NCI-H748 (cell line): ENCODE measurements around the gene CHSY1.

Experiments used
- DNase-seq: peaks from one replicate; lab custom pipeline; 2025; ENCODE audit not compliant: unreplicated experiment; lab: John Stamatoyannopoulos, UW

CHSY1 gene

GRCh38 chr15:101269479-101270223 is 17.8 kb upstream of the CHSY1 start:
- no peak for DNase-seq

DNA sequence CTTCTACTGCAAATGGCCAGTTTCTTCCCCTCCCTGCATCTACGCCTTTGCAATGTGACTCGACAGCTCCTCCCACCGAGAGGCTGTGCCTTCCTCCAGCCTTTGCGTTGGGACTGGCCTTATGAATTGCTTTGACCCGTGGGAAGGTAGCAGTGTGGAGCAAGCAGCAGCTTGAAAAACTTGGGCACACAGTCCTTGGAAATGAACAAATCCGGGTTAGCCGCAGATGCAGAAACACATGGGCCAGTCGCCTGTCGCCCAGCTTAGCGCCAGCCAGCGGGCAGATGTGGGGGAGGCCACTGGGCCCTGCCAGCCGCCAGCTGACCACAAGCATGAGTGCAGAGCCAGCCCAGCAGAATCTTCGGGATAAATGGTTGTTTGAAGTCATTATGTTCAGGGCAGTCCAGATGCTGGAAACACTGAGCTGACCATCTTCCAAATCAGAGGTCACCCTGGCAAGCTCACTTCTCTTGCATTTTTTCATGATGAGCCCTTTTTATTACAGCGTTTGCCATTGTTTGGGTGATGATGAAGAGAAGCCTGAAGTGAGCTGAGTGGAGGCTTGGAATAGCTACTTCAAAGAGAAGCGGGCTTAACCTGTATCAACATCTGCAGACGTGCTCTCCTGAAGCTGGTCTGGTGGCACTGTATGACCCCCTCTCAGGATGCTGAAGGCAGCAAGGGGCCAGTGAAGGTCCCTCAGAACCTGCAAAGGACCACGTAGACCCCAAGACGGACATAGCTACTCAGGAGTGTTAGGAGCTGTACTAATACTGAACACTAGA is 15.7 kb upstream of the CHSY1 start:
- no peak for DNase-seq

DNA sequence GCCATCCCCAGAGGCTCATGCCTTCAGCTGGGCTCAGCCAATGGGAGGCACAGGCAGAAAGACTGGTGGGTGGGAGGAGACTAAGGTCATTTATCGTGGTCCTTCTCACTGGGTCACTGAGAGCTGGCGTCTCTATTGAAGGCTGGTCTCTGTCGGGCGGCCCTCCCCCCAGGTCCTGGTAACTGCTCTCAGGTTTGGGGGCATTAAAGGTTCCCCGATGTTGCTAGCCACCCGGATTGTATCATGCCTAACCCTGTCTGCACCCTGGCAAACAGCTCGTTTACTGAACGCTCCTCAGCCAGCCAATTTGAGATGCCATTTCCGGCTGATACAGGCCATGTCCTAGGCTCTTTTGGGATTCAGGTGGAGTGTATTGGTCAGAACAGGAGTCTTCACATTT is 14.9 kb upstream of the CHSY1 start:
- DNase-seq: no peak

DNA sequence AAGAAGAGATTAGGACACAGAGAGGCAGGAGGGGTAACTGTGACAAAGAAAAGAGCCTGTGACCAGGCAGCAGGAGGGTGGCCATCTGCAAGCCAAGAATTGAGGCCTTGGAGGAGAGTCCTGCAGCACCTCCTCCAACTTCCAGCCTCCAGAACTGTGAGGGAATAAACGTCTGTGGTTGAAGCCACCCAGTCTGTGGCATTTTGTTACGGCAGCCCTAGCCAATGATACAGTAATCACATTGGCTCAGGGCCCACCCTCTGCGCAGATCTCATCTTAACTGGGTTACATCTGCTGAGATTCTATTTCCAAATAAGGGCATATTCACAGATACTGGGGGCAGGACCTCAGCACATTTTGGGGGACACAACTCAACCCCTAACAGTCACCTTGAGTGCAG is 14.2 kb upstream of the CHSY1 start:
- DNase-seq: no peak

DNA sequence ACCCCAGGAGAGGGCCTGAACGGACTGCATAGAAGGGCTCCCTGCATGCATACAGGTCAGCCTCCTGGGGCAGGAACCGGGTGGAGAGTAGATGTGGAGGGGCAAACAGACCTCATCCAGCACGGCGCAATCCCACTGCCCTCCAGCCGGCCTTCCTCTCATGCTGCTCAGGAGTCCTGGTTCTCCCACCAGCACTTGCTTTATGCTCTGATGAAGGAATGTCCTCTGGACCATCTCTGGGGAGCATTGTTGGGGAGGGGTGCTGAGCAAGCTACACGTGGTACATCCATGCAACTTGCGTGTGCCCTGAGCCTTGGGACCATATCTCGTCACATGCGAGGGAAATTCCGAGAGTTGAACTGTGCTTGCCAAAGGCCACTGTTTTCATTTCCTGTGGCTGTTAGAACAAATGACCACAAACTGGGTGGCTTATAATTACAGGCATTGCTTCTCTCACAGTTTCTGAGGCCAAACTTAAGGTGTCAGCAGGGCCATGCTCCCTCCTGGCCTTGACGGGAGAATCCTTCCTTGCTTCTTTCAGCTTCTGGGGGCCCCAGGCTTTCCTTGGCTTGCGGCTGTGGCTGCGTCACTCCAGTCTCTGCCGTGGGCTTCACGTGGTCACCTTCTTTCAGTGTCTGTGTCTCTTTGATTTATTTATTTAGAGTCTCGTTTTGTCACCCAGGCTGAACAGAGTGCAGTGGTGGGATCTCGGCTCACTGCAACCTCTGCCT is 13.2 kb upstream of the CHSY1 start:
- no peak for DNase-seq

DNA sequence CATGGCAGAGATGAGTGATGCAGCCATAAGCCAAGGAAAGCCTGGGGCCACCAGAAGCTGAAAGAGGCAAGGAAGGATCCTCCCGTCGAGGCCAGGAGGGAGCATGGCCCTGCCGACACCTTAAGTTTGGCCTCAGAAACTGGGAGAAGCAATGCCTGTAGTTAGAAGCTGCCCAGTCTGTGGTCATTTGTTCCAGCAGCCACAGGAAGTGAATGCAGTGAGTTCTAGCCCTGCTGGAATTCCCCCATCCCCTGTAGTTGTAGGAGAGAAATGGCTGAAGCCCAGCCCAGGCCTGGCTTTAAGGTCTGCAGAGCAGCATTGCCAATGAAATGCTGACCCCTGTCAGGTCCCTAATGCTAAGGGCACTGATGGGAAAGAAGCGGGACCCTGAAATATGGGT is 12.2 kb upstream of the CHSY1 start:
- DNase-seq: no peak

GRCh38 chr15:101262551-101262950 is 10.7 kb upstream of the CHSY1 start:
- no peak for DNase-seq

DNA sequence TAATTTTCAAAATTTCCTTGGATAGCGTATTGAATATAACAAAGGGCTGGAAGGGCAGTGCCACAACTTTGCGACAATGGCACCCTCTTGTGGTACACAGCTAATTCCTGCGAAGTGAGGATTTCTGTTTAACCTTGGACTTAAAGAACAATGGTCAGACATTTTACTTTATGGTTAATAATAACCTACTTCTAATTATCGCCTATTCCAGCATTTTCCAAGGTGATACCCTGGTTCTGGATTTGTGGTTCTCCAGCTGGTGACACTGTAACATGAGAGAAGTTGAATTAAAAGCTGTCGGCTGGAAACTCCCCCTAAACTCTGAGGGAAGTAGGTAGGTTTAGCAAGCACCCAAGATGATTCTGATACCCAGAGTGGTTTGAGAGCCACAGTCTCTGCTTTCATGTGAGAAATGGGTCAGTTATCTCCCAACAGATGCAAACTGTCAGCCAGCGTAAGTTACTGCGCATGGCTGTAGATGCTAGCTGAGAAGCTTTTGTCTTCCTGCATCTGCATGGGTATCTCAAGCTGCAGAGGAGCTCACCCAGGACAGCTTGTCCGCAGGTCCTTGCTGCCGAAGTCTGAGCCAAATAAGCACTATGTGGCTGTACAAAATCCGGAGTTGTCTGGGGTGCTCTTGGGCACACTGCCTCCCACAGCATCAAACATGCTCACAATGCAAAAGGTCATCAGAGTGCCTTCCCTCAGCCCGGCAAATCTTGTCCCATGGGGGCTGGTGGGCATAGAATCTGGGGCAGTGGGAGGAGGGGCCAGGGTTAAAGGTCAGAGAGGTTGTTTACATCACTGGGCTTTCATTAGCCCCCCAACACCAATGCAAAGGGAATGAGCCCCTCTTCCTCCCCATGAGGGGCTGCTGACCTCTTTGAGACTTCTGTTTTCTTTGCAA is 6.6 kb upstream of the CHSY1 start:
- peak; percentile 58 for DNase-seq

GRCh38 chr15:101256757-101257156 is 4.9 kb upstream of the CHSY1 start:
- DNase-seq: peak; percentile 8

GRCh38 chr15:101255615-101256241 is 3.9 kb upstream of the CHSY1 start:
- DNase-seq: no peak

DNA sequence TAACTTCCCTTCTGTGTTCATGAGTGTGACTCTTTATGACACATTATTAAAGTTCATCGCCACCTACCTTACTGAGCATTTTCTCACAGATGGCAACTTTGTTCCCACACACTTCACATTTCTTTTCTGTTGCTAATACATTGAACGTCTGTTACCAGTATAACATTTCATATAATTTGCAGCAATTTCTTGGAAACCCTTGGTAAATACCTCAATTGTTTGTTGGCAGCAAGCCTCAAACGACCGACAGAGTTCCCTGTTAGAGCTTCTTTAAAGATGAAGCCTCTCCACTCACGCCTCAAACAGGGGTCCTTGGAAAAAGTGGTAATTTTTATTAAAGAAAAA is 3.2 kb upstream of the CHSY1 start:
- no peak for DNase-seq

DNA sequence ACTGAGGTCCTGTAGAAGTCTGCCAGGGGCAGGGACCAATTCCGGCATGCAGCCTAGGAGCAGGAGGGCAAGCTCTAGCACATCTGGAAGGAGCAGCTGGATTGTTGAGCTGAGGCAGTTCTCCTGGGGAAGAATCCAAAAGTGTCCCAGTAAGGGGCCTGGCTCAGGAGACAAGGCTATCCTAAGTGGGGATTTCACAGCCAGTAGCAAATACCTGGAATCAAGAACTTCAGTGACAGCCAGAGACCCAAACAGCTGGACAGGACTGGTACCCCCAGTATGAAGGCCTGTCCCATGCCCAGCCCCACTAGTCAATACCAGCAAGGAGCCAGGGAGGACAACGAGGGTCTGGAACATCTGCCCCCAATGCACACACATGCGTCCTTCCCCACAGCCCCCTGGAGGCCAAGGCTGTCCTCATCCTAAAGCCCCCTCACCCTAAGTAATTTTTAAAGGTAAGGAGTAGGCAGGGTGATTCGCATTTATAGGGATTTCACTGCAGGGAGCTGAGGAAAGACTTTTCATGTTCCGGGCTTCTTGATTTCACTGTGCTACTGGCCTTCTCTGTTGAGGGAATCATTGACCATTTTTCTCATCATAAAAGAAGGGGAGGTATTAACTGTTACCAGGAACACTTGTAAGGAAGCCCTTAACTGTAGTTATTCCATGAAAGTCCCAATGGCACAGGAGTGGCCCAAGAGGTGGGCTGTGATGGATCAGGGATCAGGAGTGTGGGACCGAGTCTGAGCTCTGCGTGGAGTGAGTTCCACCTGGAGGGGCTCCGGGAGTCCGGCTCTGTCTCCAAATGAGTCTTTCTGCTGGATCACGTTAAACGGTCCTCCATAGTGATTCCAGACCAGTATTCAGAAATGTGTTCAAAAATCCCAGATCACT is 2.6 kb upstream of the CHSY1 start:
- DNase-seq: no peak

DNA sequence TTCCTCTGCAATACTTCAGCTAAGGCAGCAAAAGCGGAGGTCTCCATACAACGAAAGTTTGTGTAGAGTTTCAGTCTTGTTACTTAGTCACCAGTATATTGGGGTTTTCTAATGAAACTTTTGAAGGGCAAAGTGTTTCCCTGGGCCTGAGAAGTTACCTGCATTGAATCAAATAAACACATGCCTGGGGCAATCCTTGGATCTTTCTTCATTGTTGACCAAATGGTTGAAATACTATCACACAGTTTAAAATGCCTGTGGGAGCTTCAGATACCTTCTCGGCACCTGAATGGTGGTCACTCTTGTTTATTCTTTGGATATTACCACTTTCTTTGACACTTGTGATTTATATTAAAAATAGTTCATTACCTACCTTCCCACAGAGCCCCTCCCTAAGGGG is 988 bp upstream of the CHSY1 start:
- DNase-seq: no peak

DNA sequence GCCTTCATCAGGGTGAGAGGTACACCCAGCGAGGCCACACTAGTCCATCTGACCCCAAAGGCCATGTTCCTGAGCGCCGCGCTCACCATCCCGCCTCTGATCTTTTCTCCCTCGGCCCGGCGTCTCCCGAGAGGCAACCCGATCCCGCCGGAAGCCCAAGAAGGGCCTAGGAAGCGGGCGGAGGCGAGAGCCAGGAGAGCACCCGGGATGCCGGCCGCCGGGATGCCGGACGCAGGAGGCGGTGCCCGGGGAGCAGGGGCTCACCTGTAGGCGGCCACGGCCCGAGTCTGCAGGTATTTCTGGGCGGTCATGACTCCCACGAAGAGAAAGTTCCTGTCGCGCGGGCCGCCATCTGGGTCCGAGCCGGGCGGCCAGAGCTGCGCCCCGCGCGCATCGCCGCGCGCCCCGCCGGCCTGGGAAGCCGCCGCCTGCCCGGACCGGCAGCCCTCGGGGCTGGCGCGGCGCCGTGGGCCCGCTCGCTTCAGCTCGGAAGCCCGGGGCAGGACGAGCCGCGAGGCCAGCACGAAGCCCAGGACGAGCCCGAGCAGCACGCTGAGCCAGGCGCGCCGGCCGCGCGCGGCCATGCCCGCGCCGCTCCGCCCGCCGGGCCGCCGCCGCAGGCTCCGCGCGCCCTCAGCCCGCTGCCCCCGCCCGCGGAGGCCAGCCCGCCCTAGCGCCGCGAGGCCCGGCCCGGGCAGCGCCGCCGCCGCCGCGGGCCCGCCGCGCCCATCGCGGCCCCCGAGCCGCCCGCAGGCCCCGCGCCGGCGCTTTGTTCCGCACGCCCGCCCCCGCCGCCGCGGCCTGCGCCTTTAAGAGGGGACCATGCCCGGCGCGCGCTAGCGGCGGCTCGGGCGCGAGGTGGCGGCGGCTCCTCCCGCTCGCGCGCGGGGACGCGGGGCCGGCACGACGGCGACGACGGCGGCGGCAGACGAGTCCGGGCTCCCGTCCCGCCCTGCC is 697 bp downstream of the CHSY1 start:
- DNase-seq: peak; percentile 76

- peak; percentile 3 for DNase-seq
Measured at GRCh38 chr15:101250341-101250831, 1.5 kb downstream of the CHSY1 start.

- no peak for DNase-seq
Measured at GRCh38 chr15:101248274-101248673, 3.6 kb downstream of the CHSY1 start.

GRCh38 chr15:101246824-101247745 is 4.8 kb downstream of the CHSY1 start:
- no peak for DNase-seq
